ENCODE measurements around the gene LRP6.

The LRP6 gene

GRCh38 chr12:12088761-12089160 is 178.1 kb downstream of the LRP6 start (continued):
- no peak for TF ChIP-seq POU6F1 (CRISPR knock-in tag; IDR thresholded peaks at IDR 0.05; ENCODE audit: borderline replicate concordance, low read depth)
- no peak for TF ChIP-seq ISL1 (CRISPR knock-in tag; IDR thresholded peaks at IDR 0.05)
- no peak for TF ChIP-seq ZNF565 (CRISPR knock-in tag; conservative IDR thresholded peaks at IDR 0.05; ENCODE audit: low read depth)
- no peak for TF ChIP-seq ZNF8 (CRISPR knock-in tag; IDR thresholded peaks at IDR 0.05)

GRCh38 chr12:12088147-12088546 is 178.7 kb downstream of the LRP6 start:
- no peak for ATAC-seq
- TF ChIP-seq ZC3H10 (CRISPR knock-in tag; IDR thresholded peaks at IDR 0.05) (no peak), GLIS3 (CRISPR knock-in tag; IDR thresholded peaks at IDR 0.05) (no peak), ZNF8 (CRISPR knock-in tag; IDR thresholded peaks at IDR 0.05) (no peak)

- TF ChIP-seq CSRNP3 (CRISPR knock-in tag; IDR thresholded peaks at IDR 0.05), result no peak
- TF ChIP-seq SNAI2 (CRISPR knock-in tag; IDR thresholded peaks at IDR 0.05), result no peak
- TF ChIP-seq ZC3H10 (CRISPR knock-in tag; IDR thresholded peaks at IDR 0.05), result no peak
- no peak for TF ChIP-seq GLIS3 (CRISPR knock-in tag; IDR thresholded peaks at IDR 0.05)
- TF ChIP-seq TOX (CRISPR knock-in tag; IDR thresholded peaks at IDR 0.05; ENCODE audit: borderline replicate concordance), result no peak
- no peak for TF ChIP-seq PPARA (CRISPR knock-in tag; IDR thresholded peaks at IDR 0.05; ENCODE audit: borderline replicate concordance)
- no peak for TF ChIP-seq OSR1 (CRISPR knock-in tag; IDR thresholded peaks at IDR 0.05)
- TF ChIP-seq TSHZ2 (CRISPR knock-in tag; IDR thresholded peaks at IDR 0.05), result no peak
- TF ChIP-seq CSDC2 (CRISPR knock-in tag; IDR thresholded peaks at IDR 0.05), result no peak
- TF ChIP-seq ZNF565 (CRISPR knock-in tag; conservative IDR thresholded peaks at IDR 0.05; ENCODE audit: low read depth), result no peak
- ATAC-seq, result no peak
These were observed 179.2 kb downstream of the LRP6 start for GRCh38 chr12:12087693-12088034.

GRCh38 chr12:12086973-12087692 is 179.7 kb downstream of the LRP6 start:
- no peak for ATAC-seq
- TF ChIP-seq POU6F1 (CRISPR knock-in tag; IDR thresholded peaks at IDR 0.05; ENCODE audit: borderline replicate concordance, low read depth) (no peak), ZC3H10 (CRISPR knock-in tag; IDR thresholded peaks at IDR 0.05) (no peak), ZNF565 (CRISPR knock-in tag; conservative IDR thresholded peaks at IDR 0.05; ENCODE audit: low read depth) (no peak), ARNTL (CRISPR knock-in tag; IDR thresholded peaks at IDR 0.05; ENCODE audit: borderline replicate concordance, low read depth) (no peak)

GRCh38 chr12:12086362-12086761 is 180.5 kb downstream of the LRP6 start:
- no peak for TF ChIP-seq BACH2 (CRISPR knock-in tag; IDR thresholded peaks at IDR 0.05; ENCODE audit: borderline replicate concordance)
- TF ChIP-seq ZFP30 (CRISPR knock-in tag; IDR thresholded peaks at IDR 0.05), result no peak
- no peak for TF ChIP-seq OSR1 (CRISPR knock-in tag; IDR thresholded peaks at IDR 0.05)
- TF ChIP-seq CREB5 (CRISPR knock-in tag; IDR thresholded peaks at IDR 0.05; ENCODE audit: low read depth), result no peak
- no peak for TF ChIP-seq PPARA (CRISPR knock-in tag; IDR thresholded peaks at IDR 0.05; ENCODE audit: borderline replicate concordance)
- no peak for TF ChIP-seq ARNTL (CRISPR knock-in tag; IDR thresholded peaks at IDR 0.05; ENCODE audit: borderline replicate concordance, low read depth)
- no peak for TF ChIP-seq ZNF8 (CRISPR knock-in tag; IDR thresholded peaks at IDR 0.05)
- TF ChIP-seq ZNF565 (CRISPR knock-in tag; conservative IDR thresholded peaks at IDR 0.05; ENCODE audit: low read depth), result no peak
- no peak for TF ChIP-seq TSHZ2 (CRISPR knock-in tag; IDR thresholded peaks at IDR 0.05)
- no peak for TF ChIP-seq ESRRG (CRISPR knock-in tag; IDR thresholded peaks at IDR 0.05)
- TF ChIP-seq SNAI2 (CRISPR knock-in tag; IDR thresholded peaks at IDR 0.05), result no peak
- no peak for TF ChIP-seq CSDC2 (CRISPR knock-in tag; IDR thresholded peaks at IDR 0.05)
- no peak for TF ChIP-seq GLIS3 (CRISPR knock-in tag; IDR thresholded peaks at IDR 0.05)
- no peak for ATAC-seq

Measured in SK-N-SH treated with all-trans-retinoic acid at 6 μM for 48 hours (cell line).